Non-pigmented ciliary epithelial cell (primary cell): ENCODE measurements around the gene DNMT3A.

Experiments
- DNase-seq: peaks from one replicate; pipeline ENCODE4 v3.0.0-alpha.2; 2010; ENCODE audit warnings: low read depth

DNMT3A gene

DNA sequence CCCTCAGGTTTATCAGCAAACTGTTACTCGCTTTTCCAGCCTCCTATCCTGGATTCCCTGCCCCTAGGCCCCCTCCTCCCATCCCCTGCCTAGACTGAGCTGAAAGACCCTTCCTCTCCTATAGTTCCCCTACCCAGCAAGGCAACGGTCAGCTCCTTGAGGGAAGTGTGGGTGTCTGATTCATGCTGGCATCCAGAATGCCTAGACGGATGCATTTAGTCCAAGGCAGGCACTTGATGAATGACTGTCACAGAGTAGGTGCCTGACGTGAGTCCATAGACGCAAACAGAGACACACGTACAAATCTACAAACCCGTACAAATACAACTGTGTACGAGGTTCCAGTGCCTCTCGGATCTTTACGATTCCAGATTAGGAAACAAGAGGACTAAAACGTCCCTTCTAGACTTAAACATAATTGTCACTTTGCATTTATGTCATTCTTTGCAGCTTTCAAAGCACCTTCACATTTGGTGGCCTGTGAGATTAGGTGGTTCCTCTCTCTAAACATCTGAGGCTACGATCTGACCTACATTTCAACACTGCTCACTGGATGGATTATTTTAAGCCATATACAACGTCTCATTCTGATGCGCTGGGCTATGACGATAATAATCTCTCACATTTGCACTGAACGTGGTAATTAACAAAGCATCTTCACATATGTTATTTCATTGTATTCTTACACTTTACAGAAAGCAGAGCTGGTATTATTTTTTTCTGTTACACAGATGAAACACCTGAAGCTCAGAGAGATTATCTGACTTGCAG lies 36.7 kb downstream of the DNMT3A start:
- no peak for DNase-seq

DNA sequence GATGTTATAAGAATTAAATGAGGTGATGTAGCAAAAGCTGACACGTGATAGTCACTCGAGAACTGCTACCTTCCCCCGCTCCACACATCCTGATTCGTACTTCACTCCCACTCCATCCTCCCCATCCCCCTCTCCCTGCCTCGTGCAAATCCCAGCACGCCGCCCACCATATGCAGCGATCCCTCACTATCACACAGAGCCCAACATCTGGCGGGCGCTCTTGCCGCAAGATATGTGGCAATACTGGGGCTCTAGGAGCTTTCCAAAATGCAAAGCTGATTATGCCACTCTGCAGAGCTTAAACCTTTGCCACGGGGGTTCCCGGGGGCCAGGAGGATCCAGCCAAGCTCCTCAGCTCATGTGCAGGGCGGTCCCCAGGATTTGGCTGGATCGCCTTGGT lies 37.4 kb downstream of the DNMT3A start:
- no peak for DNase-seq

DNA sequence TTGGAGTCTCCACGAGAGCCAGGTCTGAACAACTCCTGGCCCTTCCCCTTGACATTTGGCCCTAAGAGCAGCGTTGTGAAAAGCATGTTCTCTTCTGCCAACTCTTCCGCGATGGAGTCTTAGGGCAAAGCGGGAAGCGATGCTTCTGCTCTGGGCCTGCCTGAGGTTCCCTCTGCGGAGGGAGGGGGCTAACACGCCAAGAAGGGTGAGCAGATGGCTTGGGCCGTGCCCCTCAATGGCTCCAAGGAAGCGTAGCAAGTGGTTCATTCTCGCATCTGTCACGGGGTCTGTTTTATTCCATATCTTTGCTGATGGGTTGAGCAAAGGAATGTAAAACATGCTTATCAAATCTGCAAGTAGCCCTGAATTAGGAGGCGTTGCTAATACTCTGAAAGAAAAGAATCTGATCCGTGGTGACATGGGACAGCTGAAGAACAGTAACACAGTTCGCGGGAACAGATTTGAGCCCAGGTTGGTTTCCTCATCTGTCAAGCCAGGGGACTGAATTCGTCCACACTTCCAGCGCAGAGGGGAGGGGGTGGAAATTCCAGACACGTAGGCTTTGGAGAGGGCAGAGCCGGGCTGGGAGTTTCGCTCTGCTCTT lies 38.0 kb downstream of the DNMT3A start:
- no peak for DNase-seq

DNA sequence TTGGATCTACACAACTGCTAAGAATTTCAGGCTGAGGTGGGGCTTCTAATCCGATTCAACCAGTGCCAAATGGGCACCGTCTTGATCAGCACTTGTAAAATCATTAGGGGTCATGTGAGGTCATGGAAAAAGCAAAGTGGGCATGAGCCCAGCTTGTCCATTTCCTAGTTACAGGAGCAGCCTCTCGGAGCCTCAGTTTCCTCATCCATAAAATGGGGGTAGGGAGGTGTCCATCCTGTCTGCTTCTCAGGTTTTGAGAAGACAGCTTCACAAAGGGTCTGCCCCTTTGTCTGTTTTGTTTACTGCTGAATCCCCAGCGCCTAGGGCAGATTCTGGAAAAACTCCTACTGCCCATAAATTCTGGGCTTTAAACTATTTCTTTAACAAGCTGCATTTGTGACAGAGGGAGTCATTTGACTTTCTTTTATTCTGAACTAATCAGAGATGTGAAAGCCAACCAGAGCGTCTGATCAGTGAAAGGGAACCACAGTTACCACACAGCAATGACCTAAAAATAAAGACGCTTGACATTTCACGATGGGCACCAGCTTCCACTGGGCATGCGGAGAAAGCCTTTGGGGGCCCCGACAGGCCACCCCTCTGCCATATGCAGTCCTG lies 38.9 kb downstream of the DNMT3A start:
- no peak for DNase-seq

DNA sequence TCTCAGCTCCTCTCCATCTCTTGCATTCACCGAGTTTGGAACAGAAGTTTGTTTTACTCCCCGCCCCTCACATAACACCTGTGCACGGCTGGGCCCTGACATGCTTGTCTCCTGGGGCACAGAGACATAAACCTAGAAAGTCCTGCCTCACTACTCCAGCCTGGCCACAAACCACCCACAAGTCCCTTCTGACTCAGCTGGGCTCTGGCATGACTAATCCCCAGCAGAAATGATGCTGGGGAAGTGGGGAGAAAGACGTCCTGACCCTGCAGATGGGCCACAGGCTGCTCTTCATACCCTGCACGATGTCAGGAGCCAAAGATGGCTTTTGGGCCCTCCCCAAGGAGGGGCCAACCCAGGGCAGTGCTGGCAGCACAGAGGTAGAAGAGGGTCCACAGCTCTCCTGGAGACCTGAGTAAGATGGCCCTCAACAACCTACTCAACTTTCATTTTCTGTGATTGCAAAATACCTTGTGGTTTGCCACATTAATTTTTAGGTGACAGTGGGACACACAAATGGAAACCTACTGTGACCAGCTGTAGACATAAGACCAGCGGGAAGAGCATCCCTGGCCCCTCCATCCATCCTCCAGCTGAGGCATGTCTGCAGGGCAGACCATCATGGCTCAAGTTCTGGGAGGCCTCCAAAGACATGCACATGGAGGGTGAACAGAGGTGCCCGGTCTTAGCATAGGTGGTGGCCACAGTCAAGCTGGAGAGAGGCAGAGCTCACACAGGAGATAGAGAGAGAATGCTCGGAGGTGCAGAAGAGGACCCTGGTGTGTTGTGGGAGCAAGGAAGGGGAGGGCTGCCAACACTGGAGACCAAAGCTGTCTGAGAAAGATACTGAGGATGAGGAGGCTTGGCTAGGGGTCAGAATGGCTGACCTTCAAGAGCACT lies 40.0 kb downstream of the DNMT3A start:
- DNase-seq = peak; percentile 55

DNA sequence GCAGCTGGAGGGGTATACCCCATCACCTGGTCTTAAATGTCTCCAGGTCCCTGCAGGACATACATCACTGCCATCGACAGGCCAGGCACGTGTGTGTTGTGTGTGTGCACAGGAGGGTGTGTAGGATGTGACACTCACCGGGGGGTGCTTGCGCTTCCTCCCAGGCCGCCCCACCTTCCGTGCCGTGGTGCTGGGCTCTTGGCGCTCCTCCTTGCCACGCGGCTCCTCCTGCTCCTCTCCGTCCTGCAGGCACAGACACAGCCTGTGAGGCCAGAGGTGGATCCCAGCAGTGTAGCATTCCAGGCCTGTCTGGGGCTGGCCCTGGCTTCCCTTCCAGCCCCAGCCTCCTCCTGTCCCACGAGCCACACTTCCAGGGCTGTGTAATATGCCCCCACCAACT lies 41.7 kb downstream of the DNMT3A start:
- no peak for DNase-seq

DNA sequence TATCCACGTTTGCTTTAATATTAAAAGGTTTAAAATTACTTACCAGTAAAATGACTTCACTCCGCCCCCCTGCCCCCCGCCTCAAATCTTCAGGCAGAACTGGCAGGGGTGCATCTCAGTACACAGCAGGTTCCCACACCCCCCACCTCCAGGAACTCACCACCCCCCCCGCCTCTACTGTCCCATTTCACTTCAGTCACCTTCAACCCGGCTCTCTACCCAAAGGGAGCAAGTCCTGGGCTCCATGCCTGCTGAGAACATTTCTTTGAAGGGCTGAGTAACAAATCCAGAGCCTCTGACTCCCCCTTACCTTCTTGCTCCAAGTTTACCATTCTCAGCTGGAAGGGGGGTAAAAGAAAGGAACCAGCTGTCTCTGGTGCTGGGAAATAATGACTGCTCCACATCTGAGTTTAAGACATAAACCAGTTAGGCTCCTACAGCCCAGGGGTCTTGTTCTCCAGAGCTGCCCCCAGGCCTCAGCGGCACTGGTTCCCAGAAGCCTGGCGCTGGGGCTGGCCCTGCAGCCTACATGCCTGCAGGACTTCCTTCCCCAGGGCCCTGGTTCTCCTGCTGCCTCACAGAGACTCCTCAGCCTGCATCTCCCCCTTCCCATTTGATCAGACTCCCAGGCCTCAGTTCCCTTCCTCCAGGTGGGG lies 42.8 kb downstream of the DNMT3A start:
- no peak for DNase-seq

DNA sequence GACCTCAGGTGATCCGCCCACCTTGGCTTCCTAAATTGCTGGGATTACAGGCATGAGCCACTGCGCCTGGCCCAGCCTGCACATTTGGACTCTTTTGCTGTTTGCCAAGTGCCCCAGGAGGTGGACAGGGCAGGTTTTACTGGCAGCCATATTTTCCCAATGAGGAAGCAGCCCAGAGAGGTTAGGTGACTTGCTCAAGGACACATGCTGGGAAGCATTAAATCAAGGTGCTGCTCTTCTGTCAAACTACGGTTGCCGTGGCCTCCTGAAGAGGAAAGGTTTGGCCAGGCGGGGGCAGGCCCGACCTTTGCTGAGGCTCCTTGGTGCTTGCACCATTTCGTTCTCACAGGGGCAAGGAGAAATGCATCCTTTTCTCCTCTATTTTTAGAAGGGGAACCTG lies 44.0 kb downstream of the DNMT3A start:
- no peak for DNase-seq

DNA sequence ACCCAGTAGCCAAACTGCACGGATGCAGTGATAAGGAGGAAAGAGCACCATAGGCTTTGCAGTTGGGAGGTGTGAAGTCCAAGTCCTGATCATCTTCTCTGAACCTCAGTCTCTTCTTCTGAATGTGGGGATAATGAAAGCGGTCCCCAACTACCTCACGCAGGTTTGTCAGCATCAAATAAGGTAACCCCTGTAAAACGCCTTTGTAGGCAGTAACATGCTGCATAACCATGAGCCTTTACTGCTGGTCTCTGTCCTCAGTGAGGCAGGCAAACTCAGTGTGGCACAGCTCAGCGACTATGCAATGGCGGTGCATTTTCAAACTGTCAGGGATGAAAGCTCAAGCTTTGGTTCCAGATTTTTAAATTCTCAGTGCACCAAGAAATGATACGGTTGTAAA lies 46.1 kb downstream of the DNMT3A start:
- no peak for DNase-seq

DNA sequence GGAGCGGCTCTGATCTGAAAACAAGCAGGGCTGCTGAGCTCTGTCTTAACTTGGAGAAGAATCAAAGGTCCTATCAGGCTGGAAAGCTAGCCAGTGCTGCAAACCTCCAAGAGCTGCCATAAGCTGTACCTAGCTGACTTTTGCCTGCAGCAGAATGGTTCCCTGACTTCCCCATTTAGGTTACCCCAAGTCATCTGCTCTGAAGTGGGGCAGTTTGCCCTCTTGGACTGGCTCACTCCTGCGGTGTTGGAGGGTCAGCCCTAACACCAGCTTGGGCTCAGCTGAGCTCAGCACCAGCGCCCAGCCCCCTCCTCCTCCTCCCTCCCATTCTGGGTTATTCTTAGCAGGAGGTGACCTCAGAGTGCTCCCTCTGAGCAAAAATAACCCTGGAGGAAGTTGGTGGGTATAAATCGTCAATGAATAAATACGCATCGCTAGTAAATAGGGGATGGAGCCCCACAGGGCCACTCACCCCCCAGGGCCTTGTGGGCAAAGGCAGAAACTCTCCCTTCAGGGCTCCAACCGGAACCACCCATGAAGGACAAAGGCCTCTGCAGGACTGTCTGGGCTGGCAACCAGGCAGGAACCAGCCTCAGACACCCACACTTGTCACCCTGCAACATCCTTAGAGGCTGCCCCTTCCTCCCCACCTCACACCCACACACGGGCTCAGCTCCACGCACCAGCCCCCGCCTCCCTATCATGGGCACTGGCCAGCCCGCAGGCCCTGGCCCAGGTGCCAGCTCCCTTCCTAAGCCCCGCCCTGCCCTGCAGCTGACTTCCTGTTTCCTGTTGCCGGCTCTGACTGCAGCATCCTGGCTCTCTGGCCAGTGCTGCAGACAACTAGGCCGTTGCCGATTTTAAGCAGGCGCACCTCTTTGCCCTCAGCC lies 46.9 kb downstream of the DNMT3A start:
- no peak for DNase-seq

DNA sequence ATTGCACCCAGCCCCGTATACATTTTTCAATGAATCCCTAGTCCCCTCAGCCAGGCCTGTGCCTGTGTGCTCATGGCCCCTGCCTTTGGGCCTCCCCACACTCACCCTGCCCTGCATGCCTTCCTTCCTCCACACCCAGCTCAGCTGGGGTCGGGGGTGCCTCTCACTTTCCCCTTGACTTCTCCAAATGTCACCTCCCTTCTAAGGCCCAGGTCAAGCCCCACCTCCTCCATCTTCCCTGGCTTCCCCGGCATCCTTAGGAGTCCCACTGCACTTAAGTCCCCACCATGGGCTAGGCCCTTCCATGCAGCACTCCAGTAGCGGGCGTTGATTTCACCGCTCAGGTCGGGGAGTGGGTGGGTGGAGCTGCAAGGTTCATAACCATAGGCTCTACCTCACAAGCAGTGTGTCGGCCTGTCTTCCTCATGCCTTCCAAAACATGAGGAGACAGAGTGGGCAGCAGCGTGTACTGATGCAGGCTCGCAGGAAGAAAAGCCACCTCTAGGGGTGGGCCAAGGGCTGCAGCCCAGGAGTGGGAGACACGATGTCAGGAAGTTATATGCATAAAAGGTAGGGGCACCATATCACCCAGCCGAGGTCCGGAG lies 47.7 kb downstream of the DNMT3A start:
- DNase-seq = no peak

DNA sequence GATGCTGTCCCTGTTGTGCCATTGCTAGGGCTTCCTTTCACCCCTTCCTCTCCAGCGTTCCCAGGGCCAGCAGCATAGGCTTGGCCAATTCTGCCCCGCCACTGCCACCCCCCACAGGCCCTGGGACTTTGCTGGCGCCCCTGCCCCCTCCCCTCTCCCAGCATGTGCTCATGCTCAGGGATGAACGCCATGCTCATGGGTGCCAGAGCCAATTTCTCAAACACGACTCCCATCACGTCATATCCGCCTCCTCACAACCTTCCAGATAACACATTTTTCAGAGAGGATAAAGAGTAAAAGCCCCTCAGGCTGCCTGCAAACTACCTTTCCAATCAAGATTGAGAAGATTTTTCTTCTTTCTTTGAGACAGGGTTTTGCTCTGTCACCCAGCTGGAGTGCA lies 48.6 kb downstream of the DNMT3A start:
- DNase-seq = no peak

DNA sequence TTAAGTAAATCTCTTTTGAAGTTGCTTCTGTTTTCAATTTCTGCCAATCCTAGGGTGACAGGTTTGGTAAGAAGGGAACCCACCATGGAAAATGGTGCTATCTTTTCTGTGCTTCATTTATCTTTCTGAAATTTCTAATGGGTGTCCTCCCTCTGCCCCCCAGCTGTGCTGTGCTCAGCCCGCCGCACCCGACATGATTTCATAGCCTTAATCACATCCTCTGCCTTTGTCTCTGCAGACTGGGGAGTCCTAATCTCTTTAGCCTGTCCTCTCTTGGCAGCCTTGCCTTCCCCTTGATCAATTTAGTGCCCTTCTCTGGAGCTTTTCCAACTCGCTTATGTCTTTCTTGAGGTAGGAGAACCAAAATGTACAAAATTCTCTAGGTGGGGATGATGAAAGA lies 49.3 kb downstream of the DNMT3A start:
- DNase-seq = no peak

DNA sequence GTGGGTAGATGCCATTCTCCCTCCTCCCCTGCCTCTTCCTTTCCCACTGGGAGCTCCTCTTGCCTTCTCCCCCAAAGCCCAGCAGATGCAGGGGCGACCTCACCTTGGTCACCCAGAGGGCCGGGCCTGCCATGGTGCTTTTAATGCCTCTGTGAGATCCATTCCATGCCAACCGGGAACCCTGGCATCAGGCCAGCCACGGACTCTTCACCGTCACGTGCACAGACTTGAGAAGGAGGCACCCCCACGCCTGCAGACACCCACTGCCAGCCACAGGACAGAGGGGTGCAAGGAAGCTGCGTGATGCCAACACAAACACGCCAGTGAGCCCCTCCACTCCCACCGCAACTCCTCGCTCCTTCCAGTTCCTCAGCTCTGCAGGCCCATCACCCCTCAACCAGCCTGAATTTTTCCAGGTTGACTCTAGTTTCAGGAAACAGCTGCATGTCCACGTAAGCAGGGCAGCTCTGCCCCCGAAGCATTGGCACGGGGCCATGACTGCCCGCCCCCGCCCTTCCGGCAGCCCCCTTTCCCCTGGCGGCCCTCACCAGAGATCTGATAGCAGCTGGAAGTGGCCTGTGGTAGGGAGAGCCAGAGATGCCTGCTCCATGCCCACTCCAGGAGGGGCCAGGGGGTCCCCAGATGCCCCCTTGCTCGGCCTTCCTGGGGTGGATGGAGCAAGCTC lies 50.8 kb downstream of the DNMT3A start:
- no peak for DNase-seq

DNA sequence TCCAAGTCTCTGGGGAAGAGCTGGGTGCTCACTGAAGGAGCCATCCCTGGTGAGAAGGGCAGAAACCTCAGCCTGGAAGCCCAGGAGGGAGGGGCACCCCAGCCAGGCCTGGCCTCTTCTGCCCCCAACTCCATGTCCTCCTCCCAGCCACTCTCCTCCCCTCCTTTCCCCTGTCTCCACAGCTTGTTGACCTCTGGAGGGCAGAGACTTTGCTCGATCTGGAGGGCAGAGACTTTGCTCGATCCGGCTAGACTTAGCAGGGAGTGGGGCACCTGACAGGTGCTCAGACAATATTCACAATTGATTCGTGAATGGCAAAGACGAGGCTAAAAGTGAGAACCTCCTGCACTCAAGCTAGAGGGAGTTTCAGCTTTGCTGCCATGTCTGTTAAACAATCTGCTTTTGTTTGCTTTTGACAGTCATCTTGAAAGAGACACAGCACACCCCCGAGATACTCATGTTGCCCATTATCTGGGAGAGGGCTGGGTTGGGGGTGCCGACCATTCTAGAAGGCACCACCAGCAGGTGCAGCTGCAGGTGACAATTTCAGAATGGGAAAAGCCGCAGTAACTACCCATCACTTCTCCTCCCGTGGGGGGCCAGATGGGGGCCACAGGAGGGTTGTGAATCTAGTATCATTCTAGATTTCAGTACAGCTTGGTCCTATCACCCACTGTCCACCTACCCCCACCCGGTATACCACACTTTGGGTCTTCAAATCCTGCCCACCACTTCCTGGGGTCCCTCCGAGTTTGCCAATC lies 54.8 kb downstream of the DNMT3A start:
- no peak for DNase-seq

DNA sequence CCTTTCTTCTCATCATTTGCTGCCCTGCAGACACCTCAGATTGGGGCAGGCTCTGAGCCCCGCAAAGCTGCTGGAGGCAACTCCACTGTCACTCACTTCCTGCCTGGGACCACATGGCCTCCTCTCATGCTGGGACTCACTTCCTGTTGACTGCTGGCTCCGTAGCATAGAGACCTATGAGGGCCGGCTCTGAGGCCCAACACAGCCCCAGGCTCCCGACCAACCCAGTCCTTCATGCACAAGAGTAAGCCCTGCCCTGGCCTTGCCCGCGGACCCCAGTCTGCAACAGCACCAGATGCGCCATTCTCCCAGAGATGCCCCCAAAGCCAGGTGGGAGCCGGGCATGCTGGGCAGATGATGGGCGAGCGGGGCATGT lies 55.7 kb downstream of the DNMT3A start:
- no peak for DNase-seq

DNA sequence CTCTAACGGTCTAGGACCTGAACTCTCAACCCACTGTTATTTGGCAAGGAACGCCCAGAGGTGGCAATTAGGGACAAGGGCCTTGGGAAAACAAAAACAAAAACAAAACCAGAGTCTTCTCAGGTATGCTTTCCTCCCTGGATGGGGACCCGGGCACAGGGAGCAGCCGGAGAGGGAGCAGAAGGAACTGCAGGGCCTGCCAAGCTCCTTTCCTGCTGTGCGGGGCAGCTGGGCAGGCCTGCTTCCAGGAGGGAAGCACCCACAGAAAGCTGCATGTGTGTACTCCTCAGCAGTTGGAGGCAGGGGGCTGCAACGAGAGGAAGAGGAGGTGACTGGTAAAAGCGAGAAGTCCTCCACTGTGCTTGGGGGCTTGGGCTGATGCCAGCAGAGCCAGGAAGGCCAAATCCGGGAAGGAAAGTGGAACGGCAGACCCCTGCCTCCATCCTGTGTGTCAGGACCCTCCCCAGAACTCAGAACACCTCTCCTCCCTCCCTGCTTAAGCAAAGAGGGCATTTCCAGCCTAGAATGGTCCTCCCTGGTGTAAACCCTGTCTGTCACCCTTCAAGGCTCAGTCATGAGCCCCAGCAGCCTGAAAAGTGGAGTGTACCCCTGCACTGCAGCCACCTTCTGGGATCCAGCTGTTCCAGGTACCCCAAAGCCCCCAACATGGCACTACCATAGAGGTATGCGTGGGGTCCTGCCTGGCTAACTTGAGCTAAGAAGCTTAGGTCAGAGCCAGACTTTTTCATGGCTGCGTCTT lies 56.3 kb downstream of the DNMT3A start:
- DNase-seq = no peak

DNA sequence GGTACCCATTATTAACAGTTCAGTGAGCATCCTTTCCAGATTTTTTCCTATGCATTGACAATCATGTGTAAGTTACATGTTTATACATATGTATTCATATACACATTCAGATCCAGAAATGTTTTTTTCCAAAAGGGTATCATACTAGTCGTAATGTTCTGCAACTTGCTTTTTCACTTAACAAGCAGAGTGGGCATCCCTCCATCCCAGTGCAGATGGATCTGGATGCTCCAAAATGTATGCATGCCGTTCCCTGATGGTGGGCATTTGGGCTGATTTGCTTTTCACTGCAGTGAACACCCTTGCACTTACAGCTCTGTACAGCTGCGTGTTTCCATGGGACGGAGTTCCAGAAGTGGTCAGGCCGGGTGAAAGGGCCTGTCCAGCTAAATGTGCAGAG lies 57.0 kb downstream of the DNMT3A start:
- no peak for DNase-seq

DNA sequence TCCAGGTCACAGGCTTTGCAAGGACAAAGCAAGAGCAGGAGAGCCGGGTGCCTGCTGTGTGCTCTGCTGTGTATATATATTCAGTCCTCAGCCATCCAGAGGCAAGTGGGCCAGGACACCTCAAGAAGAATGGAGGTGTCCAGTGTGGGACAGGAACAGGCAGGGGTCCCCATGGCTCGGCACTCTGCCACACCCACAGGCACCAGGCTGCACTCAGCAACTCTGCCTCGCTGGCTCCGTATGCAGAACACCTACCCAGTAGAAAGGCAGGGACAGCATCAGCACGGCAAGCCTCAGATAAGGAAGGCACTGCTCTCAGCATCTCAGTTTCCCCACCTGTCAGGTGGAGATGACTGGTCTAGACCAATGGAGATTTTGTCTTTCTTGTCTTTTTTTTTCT lies 57.8 kb downstream of the DNMT3A start:
- DNase-seq = no peak
